Breast epithelium (tissue), 4 donors: ENCODE measurements around the gene PTPRU. TPM values are rescaled to one million over a fixed set of nuclear protein-coding genes. Genes with fewer than 3 reads are reported as not detected.

Experiments
- DNase-seq, 2 donors: peaks; one replicate each; pipeline ENCODE4 v3.0.0-alpha.2; 2019; ENCODE audit warnings: low spot score in 2 of 2
- H3K27ac ChIP-seq, 2 donors: fragments of 200-600 bp; sonication (generic) in 1 of 2; one replicate each; pipeline ENCODE4 v1.5.1; 2016 to 2019; ENCODE audit warnings: mild to moderate bottlenecking in 1 of 2
- H3K27me3 ChIP-seq, 2 donors: fragments of 200-600 bp; sonication (generic) in 1 of 2; one replicate each; pipeline versions ENCODE4 v1.5.1 to v1.6.0; 2017 to 2019; ENCODE audit warnings: control low read depth in 1 of 2, mild to moderate bottlenecking in 1 of 2
- H3K36me3 ChIP-seq: fragments of 200-600 bp; one replicate; pipeline ENCODE4 v1.5.1; 2019
- H3K4me1 ChIP-seq, 2 donors: fragments of 200-600 bp; sonication (generic); one replicate each; pipeline ENCODE4 v1.5.1; 2016 to 2019; ENCODE audit warnings: control low read depth in 1 of 2
- H3K4me3 ChIP-seq, 3 donors: fragments of 200-600 bp; sonication (generic); 1 replicate in 2 of 3; 2 replicates in 1 of 3; pipeline ENCODE4 v1.5.1; 2016 to 2019; ENCODE audit warnings: mild to moderate bottlenecking in 3 of 3, moderate library complexity in 2 of 3
- H3K9me3 ChIP-seq, 2 donors: fragments of 200-600 bp; sonication (generic) in 1 of 2; one replicate each; pipeline ENCODE4 v1.5.1; 2016 to 2019; ENCODE audit warnings: control low read depth in 1 of 2
- CTCF ChIP-seq, 3 donors: fragments of 450-650 bp; IDR thresholded peaks; one replicate each; pipeline ENCODE4 v1.5.1; 2016 to 2017; ENCODE audit warnings: antibody characterized with exemption in 3 of 3, mild to moderate bottlenecking in 3 of 3, moderate library complexity in 3 of 3
- POLR2A ChIP-seq: fragments of 450-650 bp; IDR thresholded peaks from one replicate; pipeline ENCODE4 v1.6.1; 2016; ENCODE audit warnings: antibody characterized with exemption, mild to moderate bottlenecking, moderate library complexity
- POLR2AphosphoS5 ChIP-seq, 3 donors: sonication (generic); formaldehyde crosslinking; IDR thresholded peaks; one replicate each; pipeline ENCODE4 v1.6.1; 2017; ENCODE audit warnings: antibody characterized with exemption in 3 of 3
- intact Hi-C: fragments of 100-400 bp; cut with DNase I; formaldehyde crosslinking; loops from one replicate; pipeline ENCODE4 v1.15.1; 2023; ENCODE audit warnings: low total_unique reads
- total RNA-seq, 3 donors: library from RNA; depleted of rRNA; stranded (reverse); fragments of >200 nt; gene quantifications; one replicate each; pipeline ENCODE4 v1.1.0, GENCODE V29; 2016

The PTPRU gene
- total RNA-seq, 3 donors from 2014 or later = 16.0 to 33.1 (median 32.5) TPM

- intact Hi-C loops = no loop called here
- Histone ChIP-seq H3K4me3 (no peak overlapping the region), H3K4me1 (no peaks in the 10 kb centered on the region), H3K9me3 (no peaks in the 10 kb centered on the region), H3K36me3 (no peaks in the 10 kb centered on the region), H3K27ac (no peak overlapping the region), H3K27me3 (no peaks in the 10 kb centered on the region)
- no peak for DNase-seq
- TF ChIP-seq CTCF (IDR thresholded peaks at IDR 0.05) (no peak), POLR2A (no peak), POLR2AphosphoS5 (IDR thresholded peaks at IDR 0.05) (no peak)
Observed at GRCh38 chr1:29281571-29281970, 45.2 kb downstream of the PTPRU start.

GRCh38 chr1:29282135-29282923 is 46.0 kb downstream of the PTPRU start:
- TF ChIP-seq POLR2A (no peak), POLR2AphosphoS5 (IDR thresholded peaks at IDR 0.05) (no peak), CTCF (IDR thresholded peaks at IDR 0.05) (no peak)
- H3K27ac ChIP-seq = no peak overlapping the region
- H3K27me3 ChIP-seq = no peaks in the 10 kb centered on the region
- H3K9me3 ChIP-seq = no peaks in the 10 kb centered on the region
- intact Hi-C loops = no loop called here
- no peaks in the 10 kb centered on the region for H3K4me1 ChIP-seq
- H3K4me3 ChIP-seq = no peak overlapping the region
- DNase-seq = no peak
- no peaks in the 10 kb centered on the region for H3K36me3 ChIP-seq

- DNase-seq = no peak
- Histone ChIP-seq H3K4me1 (no peaks in the 10 kb centered on the region), H3K27me3 (no peaks in the 10 kb centered on the region), H3K4me3 (no peak overlapping the region), H3K27ac (no peak overlapping the region), H3K9me3 (no peaks in the 10 kb centered on the region), H3K36me3 (no peaks in the 10 kb centered on the region)
- no peak for TF ChIP-seq CTCF (IDR thresholded peaks at IDR 0.05)
- no peak for TF ChIP-seq POLR2AphosphoS5 (IDR thresholded peaks at IDR 0.05)
- TF ChIP-seq POLR2A = no peak
- intact Hi-C loops = no loop called here
Observed at GRCh38 chr1:29282924-29283803, 46.8 kb downstream of the PTPRU start.

- Histone ChIP-seq H3K4me1 (no peaks in the 10 kb centered on the region), H3K4me3 (no peak overlapping the region), H3K9me3 (no peaks in the 10 kb centered on the region), H3K27me3 (no peaks in the 10 kb centered on the region), H3K27ac (no peak overlapping the region), H3K36me3 (no peaks in the 10 kb centered on the region)
- DNase-seq = no peak
- no peak for TF ChIP-seq POLR2AphosphoS5 (IDR thresholded peaks at IDR 0.05)
- no peak for TF ChIP-seq POLR2A
- no peak for TF ChIP-seq CTCF (IDR thresholded peaks at IDR 0.05)
- intact Hi-C loops = no loop called here
Observed at GRCh38 chr1:29283804-29284195, 47.5 kb downstream of the PTPRU start.
